ENCODE measurements around the gene MFAP2.

MFAP2 gene, protein sequence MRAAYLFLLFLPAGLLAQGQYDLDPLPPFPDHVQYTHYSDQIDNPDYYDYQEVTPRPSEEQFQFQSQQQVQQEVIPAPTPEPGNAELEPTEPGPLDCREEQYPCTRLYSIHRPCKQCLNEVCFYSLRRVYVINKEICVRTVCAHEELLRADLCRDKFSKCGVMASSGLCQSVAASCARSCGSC

DNA sequence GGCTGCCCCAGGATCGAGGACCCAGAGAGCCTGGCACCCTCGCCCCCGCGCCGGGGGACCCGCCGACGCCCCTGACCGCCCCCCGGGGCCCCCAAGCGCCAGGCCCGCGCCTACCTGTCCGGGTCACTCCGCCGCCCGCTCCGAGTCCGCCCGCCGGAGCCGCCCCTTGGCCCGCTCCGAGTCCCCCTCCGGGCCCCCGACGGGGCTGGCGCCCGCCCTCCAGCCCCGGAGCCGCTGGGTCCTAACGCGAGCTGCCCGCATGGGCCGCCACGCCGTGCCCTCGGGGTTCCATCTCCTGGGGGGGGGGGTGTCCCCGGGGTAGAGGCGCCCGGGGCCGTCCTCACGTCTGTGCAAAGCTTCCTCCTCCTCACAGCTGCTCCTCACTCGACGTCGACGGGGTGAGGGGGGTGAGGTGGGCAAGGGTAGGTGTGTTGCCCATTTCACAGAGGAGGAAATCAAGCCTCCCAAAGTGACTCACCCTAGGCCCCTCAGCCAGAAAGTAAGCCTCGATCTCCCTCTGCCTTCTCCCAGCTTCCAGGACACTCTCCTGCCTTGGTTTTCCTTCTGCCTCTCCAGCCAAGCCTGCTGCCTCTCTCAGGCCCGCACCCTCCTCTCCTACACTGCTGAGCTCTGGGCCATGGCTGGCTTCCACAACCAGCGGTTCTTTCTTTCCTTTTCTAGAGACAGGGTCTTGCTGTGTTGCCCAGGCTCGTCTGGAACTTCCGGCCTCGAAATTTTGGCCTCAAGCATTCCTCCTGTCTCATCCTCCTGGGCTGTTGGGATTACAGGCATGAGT lies at the start of gene MFAP2:
MFAP2 (minus strand) TSS at position 148 of the 796 bp plus-strand sequence. CDS start 2,347 bp downstream, outside the sequence.
- no peak for DNase-seq (ENCODE audit: low read depth)

GRCh38 chr1:17030206-17030605 lies 49.8 kb upstream of the MFAP2 start:
- no peak for DNase-seq (ENCODE audit: low read depth)

DNA sequence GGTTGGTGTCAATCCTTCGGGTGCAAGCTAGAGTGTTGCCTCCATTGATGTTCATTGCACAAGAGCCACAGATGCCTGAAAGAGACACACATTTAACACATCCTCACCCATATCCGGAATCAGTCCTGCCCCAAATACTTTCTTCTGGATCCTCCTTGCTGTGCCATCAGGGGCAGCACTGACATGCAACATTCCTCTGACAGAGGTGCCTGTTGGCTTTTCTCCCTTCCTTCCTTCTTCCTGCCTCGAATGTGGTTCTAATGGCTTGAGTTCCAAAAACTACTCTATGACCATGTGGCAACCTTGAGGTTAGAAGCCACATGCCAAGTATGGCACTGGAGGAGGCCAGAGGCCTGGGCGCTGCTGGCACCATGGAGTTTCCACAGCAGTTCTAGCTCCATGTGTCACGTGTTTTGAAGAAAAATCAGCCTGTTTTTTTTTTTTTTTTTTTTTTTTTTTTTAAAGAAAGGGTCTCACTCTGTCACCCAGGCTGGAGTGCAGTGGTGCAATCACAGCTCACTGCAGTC lies 48.3 kb upstream of the MFAP2 start:
- no peak for DNase-seq (ENCODE audit: low read depth)

GRCh38 chr1:17027900-17028299 lies 47.5 kb upstream of the MFAP2 start:
- DNase-seq (ENCODE audit: low read depth): no peak

DNA sequence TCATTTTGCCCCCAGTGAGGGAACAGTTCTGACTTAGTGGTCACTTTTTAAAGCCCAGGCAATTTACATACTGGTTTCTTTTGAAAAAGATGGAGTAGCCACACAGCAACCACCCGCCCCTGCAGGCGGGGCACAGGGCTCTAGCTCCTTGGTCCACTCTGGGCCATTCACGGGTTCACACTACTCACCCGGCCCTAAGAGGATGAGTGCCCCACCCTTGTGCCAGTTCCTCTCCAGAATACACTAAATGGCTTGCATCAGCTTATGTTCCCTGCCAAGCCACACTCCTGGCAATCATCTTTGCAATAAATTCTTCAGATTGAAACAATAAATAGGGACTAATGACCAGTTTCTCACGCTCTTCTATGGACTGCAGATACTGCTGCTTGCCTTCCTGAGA lies 47.0 kb upstream of the MFAP2 start:
- DNase-seq (ENCODE audit: low read depth): no peak

- DNase-seq (ENCODE audit: low read depth): no peak
Observed at GRCh38 chr1:17024721-17025120, 44.3 kb upstream of the MFAP2 start.

DNA sequence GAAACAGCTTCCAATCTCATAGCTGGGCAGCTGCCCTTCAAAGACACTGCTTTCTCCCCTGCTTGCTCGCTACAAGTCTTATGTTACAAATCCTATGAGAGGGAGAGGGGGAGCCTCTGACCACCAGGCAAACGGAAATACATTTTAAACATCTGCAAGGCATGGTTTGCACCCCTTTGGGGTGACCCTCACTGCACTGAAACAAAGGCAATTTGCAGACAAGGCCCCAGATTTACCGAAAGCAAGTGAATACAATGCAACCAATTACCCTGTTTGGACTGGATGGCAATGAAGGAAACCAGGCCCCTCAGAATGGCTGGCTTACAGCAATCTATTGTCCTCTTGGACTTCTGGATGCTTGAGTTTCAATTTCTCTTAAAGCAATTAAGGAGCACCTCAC lies 43.2 kb upstream of the MFAP2 start:
- no peak for DNase-seq (ENCODE audit: low read depth)

DNA sequence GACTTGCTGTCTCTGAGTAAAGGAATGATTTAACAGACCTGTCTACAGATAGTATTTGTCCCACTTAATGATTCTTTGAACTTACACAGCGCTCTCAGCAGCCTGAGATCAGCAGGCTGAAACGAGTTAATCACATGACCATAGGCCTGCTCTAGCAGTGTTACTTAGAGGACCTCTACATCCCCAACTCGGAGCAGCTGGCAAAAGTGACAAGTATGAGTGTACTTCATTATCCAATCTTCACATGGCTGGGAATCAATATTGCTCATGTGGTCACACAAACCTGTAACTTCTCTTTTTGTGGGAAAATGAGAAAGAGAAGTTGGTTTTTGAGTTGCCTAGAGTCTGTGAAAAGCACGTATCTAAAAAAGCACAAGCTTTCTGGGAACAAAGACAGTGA lies 42.7 kb upstream of the MFAP2 start:
- no peak for DNase-seq (ENCODE audit: low read depth)

GRCh38 chr1:17021896-17022295 lies 41.5 kb upstream of the MFAP2 start:
- DNase-seq (ENCODE audit: low read depth): no peak

DNA sequence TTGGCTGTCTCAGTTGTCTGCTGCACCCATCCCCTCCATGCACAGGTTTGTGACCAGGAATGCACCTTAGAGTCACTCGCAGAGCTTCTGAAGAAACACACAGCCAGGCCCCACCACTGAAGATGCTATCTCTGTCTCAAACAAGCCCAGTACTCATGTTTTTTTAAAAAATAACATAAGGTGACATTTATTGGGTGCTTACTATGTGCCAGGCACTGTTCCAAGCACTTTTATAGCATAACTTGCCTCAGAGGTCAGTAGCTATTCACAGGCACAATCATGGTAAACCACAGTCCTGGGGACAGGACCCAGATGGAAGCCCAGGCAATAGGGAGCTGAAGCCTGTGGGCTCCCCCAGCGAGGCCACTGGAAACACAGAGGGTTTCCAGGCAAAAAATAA lies 40.1 kb upstream of the MFAP2 start:
- no peak for DNase-seq (ENCODE audit: low read depth)

DNA sequence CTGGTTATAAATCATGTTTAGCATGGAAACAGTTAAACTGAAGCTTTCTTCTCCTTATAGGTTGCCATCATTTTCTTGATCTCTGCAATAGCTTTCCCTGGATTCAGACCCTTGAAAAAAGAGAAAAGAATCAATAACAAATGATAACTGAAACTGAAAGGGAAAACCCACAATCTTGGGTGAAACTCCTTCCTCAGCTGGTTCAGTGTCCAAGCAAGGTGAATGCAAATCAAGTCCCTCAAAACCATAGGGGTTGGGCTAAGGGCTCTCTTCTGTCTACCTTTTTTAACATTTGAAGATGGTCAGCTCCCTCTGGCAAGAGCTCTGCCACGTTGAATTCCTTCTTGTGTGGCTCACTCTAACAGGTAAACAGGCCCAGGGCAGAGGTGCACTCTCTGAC lies 38.4 kb upstream of the MFAP2 start:
- DNase-seq (ENCODE audit: low read depth): no peak

GRCh38 chr1:17017435-17017834 lies 37.0 kb upstream of the MFAP2 start:
- no peak for DNase-seq (ENCODE audit: low read depth)

GRCh38 chr1:17016317-17016661 lies 35.9 kb upstream of the MFAP2 start:
- no peak for DNase-seq (ENCODE audit: low read depth)

DNA sequence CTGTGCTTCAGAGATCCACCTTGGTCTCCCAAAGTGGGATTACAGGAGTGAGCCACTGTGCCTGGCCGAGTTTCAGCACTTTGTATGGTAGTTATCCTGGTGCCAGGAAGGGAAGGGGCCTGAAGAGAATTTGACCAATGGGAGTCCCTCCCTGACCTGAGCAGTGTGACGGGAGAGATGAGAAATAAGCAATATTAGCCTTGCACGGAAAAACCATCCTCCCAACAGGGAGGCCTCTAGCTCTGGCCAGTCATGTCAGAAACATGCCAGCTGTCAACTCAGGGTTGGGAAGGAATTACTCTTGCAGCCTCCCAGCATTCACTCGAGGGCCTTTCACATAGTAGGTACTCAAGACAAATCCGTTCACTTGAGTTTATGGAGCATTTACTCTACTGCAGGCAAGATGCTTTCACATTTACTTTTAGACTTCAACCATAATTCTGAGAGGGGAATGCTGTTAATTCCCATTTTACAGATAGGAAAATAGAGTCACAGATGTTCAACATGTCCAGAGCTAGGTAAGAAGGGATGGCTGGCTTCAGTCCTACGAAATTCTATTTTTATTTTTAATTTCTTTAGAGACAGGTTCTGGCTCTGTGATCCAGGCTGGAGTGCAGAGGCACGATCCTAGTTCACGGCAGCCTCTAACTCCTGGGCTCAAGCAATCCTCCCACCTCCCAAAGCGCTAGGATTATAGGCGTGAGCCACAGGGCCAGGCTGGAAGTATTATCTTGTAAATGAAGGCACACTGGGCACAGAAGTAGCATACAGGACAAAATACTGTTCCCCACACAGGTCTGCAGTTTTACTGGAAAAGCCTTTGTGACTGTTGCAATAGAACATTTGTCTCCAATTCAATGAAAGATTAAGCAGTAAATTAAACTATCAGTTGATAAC lies 34.5 kb upstream of the MFAP2 start:
- no peak for DNase-seq (ENCODE audit: low read depth)

- DNase-seq (ENCODE audit: low read depth): no peak
Observed at GRCh38 chr1:17013491-17014320, 33.3 kb upstream of the MFAP2 start.

GRCh38 chr1:17012775-17013490 lies 32.5 kb upstream of the MFAP2 start:
- DNase-seq (ENCODE audit: low read depth): no peak

DNA sequence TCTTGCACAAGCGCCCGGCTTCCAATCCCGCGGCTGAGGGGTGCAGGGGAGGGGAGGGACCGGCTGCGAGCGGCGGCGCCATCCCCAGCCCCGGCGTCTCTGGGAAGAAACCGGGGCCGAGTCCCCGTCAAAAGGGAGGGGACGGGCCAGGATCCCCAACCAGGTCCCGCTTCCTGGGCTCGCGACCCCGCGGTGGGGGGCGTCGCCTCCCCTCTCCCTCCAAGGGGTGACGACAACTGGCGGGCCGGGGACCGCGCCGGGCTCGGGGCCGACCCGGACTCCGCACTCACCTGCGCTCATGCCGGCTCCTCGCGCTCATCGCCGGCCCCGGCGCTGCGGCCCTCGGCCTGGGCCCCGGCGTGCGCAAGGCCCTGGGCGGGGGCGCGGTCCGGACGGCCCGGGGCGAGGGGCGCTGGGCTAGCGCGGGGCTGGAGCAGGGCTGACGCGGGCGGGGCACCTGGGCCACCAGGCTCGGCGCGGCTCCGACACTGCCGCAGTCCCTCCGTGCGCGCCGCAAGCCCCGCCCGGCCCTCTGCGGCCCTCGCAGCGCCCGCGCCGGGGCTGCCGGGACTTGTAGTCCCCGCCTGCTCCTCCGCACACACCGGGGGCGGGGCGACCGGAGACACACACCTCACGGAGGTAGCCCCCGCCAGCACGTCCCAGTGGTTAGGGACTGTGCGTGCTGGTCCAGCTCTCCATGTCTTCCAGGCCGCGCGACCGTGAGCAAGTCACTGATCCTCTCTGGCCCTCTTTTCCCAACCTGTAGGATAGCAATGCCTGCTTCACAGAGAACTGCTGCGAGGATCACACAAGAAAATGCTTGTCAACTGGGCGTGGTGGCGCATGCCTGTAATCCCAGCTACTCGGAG lies 31.3 kb upstream of the MFAP2 start, which contains the start of gene ATP13A2:
ATP13A2 (minus strand) TSS at position 490 of the 869 bp plus-strand sequence; CDS start at position 300, 190 bp downstream.
- DNase-seq (ENCODE audit: low read depth): peak; percentile 77

DNA sequence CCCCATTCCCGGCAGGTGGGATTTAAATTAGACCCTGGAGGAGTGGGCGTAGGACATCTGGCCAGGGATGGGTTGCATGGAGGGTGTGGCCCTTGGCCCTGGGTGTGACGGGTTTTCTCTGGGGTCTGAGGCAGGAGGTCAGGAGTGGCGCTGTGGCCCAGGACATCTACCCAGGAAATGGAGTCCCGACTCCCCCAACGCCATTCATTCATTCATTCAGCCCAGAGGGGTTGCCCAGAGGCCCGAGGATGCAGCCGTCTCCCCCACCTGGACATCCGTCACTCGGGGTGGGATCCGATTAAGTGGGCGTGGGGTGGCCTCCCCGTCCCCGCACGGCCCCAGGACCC lies 30.6 kb upstream of the MFAP2 start:
- no peak for DNase-seq (ENCODE audit: low read depth)

DNA sequence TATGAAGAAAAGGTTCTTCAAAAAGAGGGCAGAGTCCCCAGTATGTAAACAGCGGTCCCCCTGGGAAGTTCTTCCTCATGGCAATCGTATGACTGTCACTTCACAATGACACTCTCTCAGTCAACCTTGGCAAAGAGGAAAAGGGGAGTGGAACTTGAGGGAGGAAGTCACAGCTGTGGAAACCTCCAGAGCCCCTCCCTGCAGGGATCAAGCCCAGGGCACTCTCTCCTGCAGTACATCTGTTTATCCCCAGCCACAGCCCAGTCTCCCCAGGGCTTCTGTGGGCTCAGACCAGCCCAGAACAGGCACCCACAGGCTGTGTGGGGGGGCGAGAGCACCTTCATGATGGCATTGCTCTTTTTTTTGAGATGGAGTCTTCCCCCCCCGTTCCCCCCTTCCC lies 29.3 kb upstream of the MFAP2 start:
- no peak for DNase-seq (ENCODE audit: low read depth)

All from stimulated activated CD4-positive, alpha-beta T cell treated with anti-CD3 and anti-CD28 coated beads, Interleukin-2, amount 100 ng/mL, for 4 hours (primary cell).